ENCODE measurements around the gene SRSF6. TPM values are rescaled to one million over a fixed set of nuclear protein-coding genes. Genes with fewer than 3 reads are reported as not detected.

SRSF6 gene
- total RNA-seq, 1 experiment from 2014 or later: 242 TPM

GRCh38 chr20:43508106-43508505 is 50.4 kb downstream of the SRSF6 start:
- H3K79me2 ChIP-seq (ENCODE audit: insufficient read depth, low read length): no peaks in the 10 kb centered on the region
- peak overlapping the region; percentile 64 for H3K27ac ChIP-seq (ENCODE audit: low read depth, low read length)
- ChIA-PET RAD21 (ENCODE audit: low non-redundant PET in 1 of 2, low total read pairs in 2 of 2, uncharacterized antibody in 2 of 2, unreplicated experiment in 2 of 2) (no interaction called here), CTCF (no interaction called here), POLR2A (interaction anchor here (1.0 to 1.4 kb wide), 4 partner anchors 12 to 51 kb away, joined by 3 to 9 read pairs (median 5); partner anchors contain the start of gene SRSF6)
- peaks cover 11 to 19% of the 10 kb centered on the region in 2 experiments; a peak in 3 of 4 replicates for H3K4me1 ChIP-seq (ENCODE audit: control insufficient read depth in 1 of 2, insufficient read depth in 2 of 2, low read length in 2 of 2)
- H3K36me3 ChIP-seq (ENCODE audit: control insufficient read depth in 1 of 2, insufficient read depth in 2 of 2, low read length in 2 of 2): no peaks in the 10 kb centered on the region
- H4K20me1 ChIP-seq (ENCODE audit: insufficient read depth): no peaks in the 10 kb centered on the region
- TSS peak; percentile 69 for BruUV-seq (replicated peaks)
- no peaks in the 10 kb centered on the region for H3K9me2 ChIP-seq (ENCODE audit: insufficient read depth)
- intact Hi-C loops (cut with micrococcal nuclease): no loop called here
- ATAC-seq (peak; percentile 65), DNase-seq (ENCODE audit: low read depth, low spot score) (no peak)
- no peaks in the 10 kb centered on the region for H3K27me3 ChIP-seq (ENCODE audit: insufficient read depth, low read length)
- peak overlapping the region; percentile 91 for H3K4me2 ChIP-seq (ENCODE audit: low read length)
- TF ChIP-seq POLR2AphosphoS5 (IDR thresholded peaks at IDR 0.05; ENCODE audit: low read depth, low read length): no peak
- TF ChIP-seq, protein P1, sequence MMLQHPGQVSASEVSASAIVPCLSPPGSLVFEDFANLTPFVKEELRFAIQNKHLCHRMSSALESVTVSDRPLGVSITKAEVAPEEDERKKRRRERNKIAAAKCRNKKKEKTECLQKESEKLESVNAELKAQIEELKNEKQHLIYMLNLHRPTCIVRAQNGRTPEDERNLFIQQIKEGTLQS (IDR thresholded peaks at IDR 0.05): no peak
- no peak for TF ChIP-seq SRF (IDR thresholded peaks at IDR 0.05; ENCODE audit: low read depth)
- TF ChIP-seq JUND (IDR thresholded peaks at IDR 0.05): no peak
- no peak for TF ChIP-seq ZFX (IDR thresholded peaks at IDR 0.05)
- no peak for TF ChIP-seq POLR2A (IDR thresholded peaks at IDR 0.05; ENCODE audit: borderline replicate concordance, extremely low read depth, insufficient read depth, insufficient read length)
- TF ChIP-seq YY1 (IDR thresholded peaks at IDR 0.05; ENCODE audit: extremely low read depth, insufficient replicate concordance, low read depth, low read length): no peak
- TF ChIP-seq REST (IDR thresholded peaks at IDR 0.05; ENCODE audit: low read depth): no peak
- no peak for TF ChIP-seq SIN3A (IDR thresholded peaks at IDR 0.05; ENCODE audit: low read depth)
- no peak for TF ChIP-seq SP1 (IDR thresholded peaks at IDR 0.05; ENCODE audit: low read depth)
- TF ChIP-seq, protein P2, sequence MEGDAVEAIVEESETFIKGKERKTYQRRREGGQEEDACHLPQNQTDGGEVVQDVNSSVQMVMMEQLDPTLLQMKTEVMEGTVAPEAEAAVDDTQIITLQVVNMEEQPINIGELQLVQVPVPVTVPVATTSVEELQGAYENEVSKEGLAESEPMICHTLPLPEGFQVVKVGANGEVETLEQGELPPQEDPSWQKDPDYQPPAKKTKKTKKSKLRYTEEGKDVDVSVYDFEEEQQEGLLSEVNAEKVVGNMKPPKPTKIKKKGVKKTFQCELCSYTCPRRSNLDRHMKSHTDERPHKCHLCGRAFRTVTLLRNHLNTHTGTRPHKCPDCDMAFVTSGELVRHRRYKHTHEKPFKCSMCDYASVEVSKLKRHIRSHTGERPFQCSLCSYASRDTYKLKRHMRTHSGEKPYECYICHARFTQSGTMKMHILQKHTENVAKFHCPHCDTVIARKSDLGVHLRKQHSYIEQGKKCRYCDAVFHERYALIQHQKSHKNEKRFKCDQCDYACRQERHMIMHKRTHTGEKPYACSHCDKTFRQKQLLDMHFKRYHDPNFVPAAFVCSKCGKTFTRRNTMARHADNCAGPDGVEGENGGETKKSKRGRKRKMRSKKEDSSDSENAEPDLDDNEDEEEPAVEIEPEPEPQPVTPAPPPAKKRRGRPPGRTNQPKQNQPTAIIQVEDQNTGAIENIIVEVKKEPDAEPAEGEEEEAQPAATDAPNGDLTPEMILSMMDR (IDR thresholded peaks at IDR 0.05 in 2 of 3, conservative IDR thresholded peaks at IDR 0.05 in 1 of 3; ENCODE audit: borderline replicate concordance in 1 of 3, insufficient read depth in 1 of 3, low read depth in 2 of 3, low read length in 2 of 3): no peak
- TF ChIP-seq RAD21 (IDR thresholded peaks at IDR 0.05; ENCODE audit: low read depth): no peak
- no peak for TF ChIP-seq EZH2phosphoT487 (IDR thresholded peaks at IDR 0.05; ENCODE audit: borderline replicate concordance)
- TF ChIP-seq FOSL1 (IDR thresholded peaks at IDR 0.05; ENCODE audit: low read depth): no peak
- TF ChIP-seq ZNF274 (IDR thresholded peaks at IDR 0.05; ENCODE audit: low read depth, low read length): no peak
- no peak for TF ChIP-seq EGR1 (IDR thresholded peaks at IDR 0.05; ENCODE audit: low read depth)
- no peak for TF ChIP-seq CEBPB (IDR thresholded peaks at IDR 0.05; ENCODE audit: low read depth)
- no peak; the same call in 1 of the 2 replicates for TF ChIP-seq MAX (IDR thresholded peaks at IDR 0.05)
- TF ChIP-seq ELF1 (IDR thresholded peaks at IDR 0.05; ENCODE audit: borderline replicate concordance, low read depth): no peak
- TF ChIP-seq CBX3 (IDR thresholded peaks at IDR 0.05; ENCODE audit: low read depth): no peak
- no peaks in the 10 kb centered on the region for H3K9me3 ChIP-seq (ENCODE audit: control insufficient read depth in 1 of 2, insufficient read depth in 1 of 2, low read depth in 1 of 2, low read length in 2 of 2)
- peak overlapping the region; percentile 68 for H3K9ac ChIP-seq (ENCODE audit: low read length)
- no peak overlapping the region for H2AFZ ChIP-seq (ENCODE audit: low read depth, low read length, poor library complexity, severe bottlenecking)
- peak overlapping the region; percentile 57 to 79 for H3K4me3 ChIP-seq (replicated peaks in 1 of 2; ENCODE audit: low read depth in 1 of 2, low read length in 2 of 2)

Data from HCT116 (cell line).